GF-D8 (cell line): ENCODE measurements around the gene IQGAP1.
A peak's percentile ranks its signal among the peaks of the same experiment; 100 is the strongest.
"Not testable (repeated sequence)": the region's sequence is repeated elsewhere in the genome, so short reads cannot be mapped to it uniquely, and the experiment has no call there.

Experiments
- DNase-seq: peaks from one replicate; lab custom pipeline; 2025; lab: John Stamatoyannopoulos, UW

IQGAP1 gene

GRCh38 chr15:90376789-90377188, 11.3 kb upstream of the IQGAP1 start:
- peak; percentile 42 for DNase-seq

GRCh38 chr15:90379263-90379662, 8.8 kb upstream of the IQGAP1 start:
- no peak for DNase-seq

GRCh38 chr15:90381515-90381914, 6.5 kb upstream of the IQGAP1 start:
- no peak for DNase-seq

GRCh38 chr15:90382320-90382719, 5.7 kb upstream of the IQGAP1 start:
- no peak for DNase-seq

GRCh38 chr15:90386221-90386620, 1.8 kb upstream of the IQGAP1 start:
- DNase-seq, result no peak

GRCh38 chr15:90388462-90389380, 679 bp downstream of the IQGAP1 start:
- peak; percentile 45 for DNase-seq

GRCh38 chr15:90389513-90389912, 1.5 kb downstream of the IQGAP1 start:
- no peak for DNase-seq

- DNase-seq, result no peak
Observed at GRCh38 chr15:90393040-90393439, 5.0 kb downstream of the IQGAP1 start.

- no peak for DNase-seq
Observed at GRCh38 chr15:90394074-90394473, 6.0 kb downstream of the IQGAP1 start.

- DNase-seq, result no peak
Observed at GRCh38 chr15:90394748-90395442, 6.9 kb downstream of the IQGAP1 start.

GRCh38 chr15:90396321-90396720, 8.3 kb downstream of the IQGAP1 start:
- no peak for DNase-seq

GRCh38 chr15:90400005-90400758, 12.1 kb downstream of the IQGAP1 start:
- peak; percentile 3 for DNase-seq

GRCh38 chr15:90400759-90401314, 12.8 kb downstream of the IQGAP1 start:
- peak; percentile 88 for DNase-seq

- DNase-seq, result no peak
Observed at GRCh38 chr15:90401495-90401894, 13.5 kb downstream of the IQGAP1 start.

GRCh38 chr15:90402223-90402622, 14.2 kb downstream of the IQGAP1 start:
- peak; percentile 52 for DNase-seq

- DNase-seq, result no peak
Observed at GRCh38 chr15:90402767-90403166, 14.7 kb downstream of the IQGAP1 start.

GRCh38 chr15:90405055-90405607, 17.1 kb downstream of the IQGAP1 start:
- no peak for DNase-seq

GRCh38 chr15:90407336-90407735, 19.3 kb downstream of the IQGAP1 start:
- no peak for DNase-seq

- DNase-seq, result no peak
Observed at GRCh38 chr15:90407871-90408317, 19.9 kb downstream of the IQGAP1 start.

- DNase-seq, result no peak
Observed at GRCh38 chr15:90408657-90409056, 20.6 kb downstream of the IQGAP1 start.

GRCh38 chr15:90409587-90409986, 21.5 kb downstream of the IQGAP1 start:
- not testable (repeated sequence) for DNase-seq

- DNase-seq, result not testable (repeated sequence)
Observed at GRCh38 chr15:90410316-90410715, 22.3 kb downstream of the IQGAP1 start.
